HCT116 (cell line): ENCODE measurements around the gene EIF3L. TPM values are rescaled to one million over a fixed set of nuclear protein-coding genes. Genes with fewer than 3 reads are reported as not detected.

Source experiments
- ATAC-seq: fragments of 200-7000 bp; cut with Tn5 transposase; 2 replicates; pipeline ENCODE4 v1.9.1; 2020; ENCODE audit warnings: mild to moderate bottlenecking, moderate library complexity
- BruUV-seq: library from RNA; stranded (reverse); fragments of 400-500 nt; replicated peaks from 2 replicates; lab custom pipeline; 2021; lab: Mats Ljungman, UMichigan
- CTCF ChIA-PET: fragments of 300-600 bp; sonication (Branson Sonifier 250); formaldehyde crosslinking; loops from one replicate; lab custom pipeline; 2021; ENCODE audit warnings: antibody characterized with exemption; lab: Charles Lee
- POLR2A ChIA-PET: fragments of 300-600, 350-600 bp; sonication (Branson Sonifier 250); formaldehyde crosslinking; loops from one replicate; lab custom pipeline; 2021; ENCODE audit warnings: antibody characterized with exemption; lab: Charles Lee
- RAD21 ChIA-PET, 2 experiments: fragments of 300-600 bp; sonication (Branson Sonifier 250); formaldehyde crosslinking; loops; one replicate each; lab custom pipeline; 2023; ENCODE audit warnings: low total read pairs in 2 of 2; ENCODE audit not compliant: uncharacterized antibody in 2 of 2, unreplicated experiment in 2 of 2, low non-redundant PET in 1 of 2; lab: Charles Lee
- DNase-seq: peaks from one replicate; pipeline ENCODE4 v3.0.0-alpha.2; 2010; ENCODE audit warnings: low read depth, low spot score
- H2AFZ ChIP-seq: fragments of 200-600 bp; shearing (Covaris generic), sonication (generic); 2 replicates; pipeline ENCODE4 v1.6.1; 2017; ENCODE audit warnings: low read depth, mixed run types, mixed read lengths, antibody characterized with exemption, low read length; ENCODE audit not compliant: poor library complexity, severe bottlenecking
- H3K27ac ChIP-seq: 2 replicates; pipeline ENCODE4 v1.5.1; 2012; ENCODE audit warnings: low read depth, low read length
- H3K27me3 ChIP-seq: fragments of 200-600 bp; sonication (generic); 2 replicates; pipeline ENCODE4 v1.6.1; 2016; ENCODE audit warnings: mixed run types, low read length, mixed read lengths; ENCODE audit not compliant: insufficient read depth
- H3K36me3 ChIP-seq, 2 experiments: fragments of 200-500 bp in 1 of 2; fragments of 200-600 bp in 1 of 2; sonication (Bioruptor generic) in 1 of 2; sonication (generic) in 1 of 2; 2 replicates each; pipeline versions ENCODE4 v1.5.1 to v1.6.1; 2014 to 2016; ENCODE audit warnings: low read length in 2 of 2, inconsistent platforms in 1 of 2, mixed read lengths in 1 of 2, mixed run types in 1 of 2; ENCODE audit not compliant: insufficient read depth in 2 of 2, control insufficient read depth in 1 of 2
- H3K4me1 ChIP-seq, 2 experiments: fragments of 200-600 bp in 1 of 2; sonication (generic) in 1 of 2; 2 replicates each; pipeline versions ENCODE4 v1.5.1 to v1.6.1; 2012 to 2017; ENCODE audit warnings: low read length in 2 of 2, inconsistent platforms in 1 of 2, mild to moderate bottlenecking in 1 of 2, mixed read lengths in 1 of 2, mixed run types in 1 of 2, moderate library complexity in 1 of 2; ENCODE audit not compliant: insufficient read depth in 2 of 2, control insufficient read depth in 1 of 2
- H3K4me2 ChIP-seq: fragments of 200-600 bp; sonication (generic); 2 replicates; pipeline ENCODE4 v1.6.1; 2017; ENCODE audit warnings: mixed run types, low read length, mixed read lengths
- H3K4me3 ChIP-seq, 2 experiments: fragments of 200-600 bp in 1 of 2; sonication (generic) in 1 of 2; replicated peaks in 1 of 2; 2 replicates each; pipeline ENCODE4 v1.5.1; 2011 to 2016; ENCODE audit warnings: low read length in 2 of 2, control low read depth in 1 of 2, low read depth in 1 of 2, mild to moderate bottlenecking in 1 of 2, mixed read lengths in 1 of 2, mixed run types in 1 of 2
- H3K79me2 ChIP-seq: fragments of 200-600 bp; sonication (generic); 2 replicates; pipeline ENCODE4 v1.6.1; 2017; ENCODE audit warnings: mild to moderate bottlenecking, mixed run types, low read length, moderate library complexity, mixed read lengths; ENCODE audit not compliant: insufficient read depth
- H3K9ac ChIP-seq: fragments of 200-600 bp; sonication (generic); 2 replicates; pipeline ENCODE4 v1.6.1; 2016; ENCODE audit warnings: low read length, mixed read lengths
- H3K9me2 ChIP-seq: fragments of 200-600 bp; sonication (generic), shearing (Covaris generic); 2 replicates; pipeline ENCODE4 v1.6.1; 2017; ENCODE audit warnings: mixed run types, mild to moderate bottlenecking, moderate library complexity; ENCODE audit not compliant: insufficient read depth
- H3K9me3 ChIP-seq, 2 experiments: fragments of 200-500 bp in 1 of 2; fragments of 200-600 bp in 1 of 2; sonication (Bioruptor generic) in 1 of 2; sonication (generic) in 1 of 2; 2 replicates each; pipeline ENCODE4 v1.6.1; 2014 to 2017; ENCODE audit warnings: low read length in 2 of 2, mixed read lengths in 2 of 2, inconsistent platforms in 1 of 2, low read depth in 1 of 2, mild to moderate bottlenecking in 1 of 2, mixed run types in 1 of 2, moderate library complexity in 1 of 2; ENCODE audit not compliant: control insufficient read depth in 1 of 2, insufficient read depth in 1 of 2
- H4K20me1 ChIP-seq: fragments of 200-600 bp; sonication (generic), shearing (Covaris generic); 2 replicates; pipeline ENCODE4 v1.6.1; 2017; ENCODE audit warnings: mixed run types, mild to moderate bottlenecking, moderate library complexity; ENCODE audit not compliant: insufficient read depth
- ATF3 ChIP-seq: IDR thresholded peaks from 2 replicates; pipeline ENCODE4 v1.6.1; 2012
- CBX3 ChIP-seq: IDR thresholded peaks from 2 replicates; pipeline ENCODE4 v1.6.1; 2012; ENCODE audit warnings: low read depth
- CEBPB ChIP-seq: IDR thresholded peaks from 2 replicates; pipeline ENCODE4 v1.6.1; 2012; ENCODE audit warnings: low read depth
- CTCF ChIP-seq, 3 experiments: fragments of 200-600 bp in 1 of 3; sonication (generic) in 1 of 3; IDR thresholded peaks in 2 of 3; conservative IDR thresholded peaks in 1 of 3; 2 replicates each; pipeline ENCODE4 v1.5.1; 2012 to 2017; ENCODE audit warnings: low read depth in 2 of 3, low read length in 2 of 3, antibody characterized with exemption in 1 of 3, borderline replicate concordance in 1 of 3, control low read depth in 1 of 3, mild to moderate bottlenecking in 1 of 3, mixed read lengths in 1 of 3, mixed run types in 1 of 3, moderate library complexity in 1 of 3; ENCODE audit not compliant: insufficient read depth in 1 of 3
- EGR1 ChIP-seq: IDR thresholded peaks from 2 replicates; pipeline ENCODE4 v1.6.1; 2012; ENCODE audit warnings: low read depth
- ELF1 ChIP-seq: IDR thresholded peaks from 2 replicates; pipeline ENCODE4 v1.6.1; 2012; ENCODE audit warnings: low read depth, borderline replicate concordance
- EZH2phosphoT487 ChIP-seq: fragments of 200-600 bp; IDR thresholded peaks from 2 replicates; pipeline ENCODE4 v1.6.1; 2018; ENCODE audit warnings: antibody characterized with exemption, borderline replicate concordance
- FOSL1 ChIP-seq: IDR thresholded peaks from 2 replicates; pipeline ENCODE4 v1.6.1; 2012; ENCODE audit warnings: low read depth
- JUND ChIP-seq: IDR thresholded peaks from 2 replicates; pipeline ENCODE4 v1.6.1; 2012
- POLR2A ChIP-seq: IDR thresholded peaks from 2 replicates; pipeline ENCODE4 v1.7.0; 2011; ENCODE audit warnings: borderline replicate concordance; ENCODE audit not compliant: insufficient read depth, insufficient read length; ENCODE audit errors: extremely low read depth
- SIN3A ChIP-seq: IDR thresholded peaks from 2 replicates; pipeline ENCODE4 v1.6.1; 2012; ENCODE audit warnings: low read depth
- SRF ChIP-seq: IDR thresholded peaks from 2 replicates; pipeline ENCODE4 v1.6.1; 2012; ENCODE audit warnings: low read depth
- ZFX ChIP-seq: fragments of 450-650 bp; IDR thresholded peaks from 2 replicates; pipeline ENCODE4 v1.6.1; 2017
- intact Hi-C: fragments of 100-400 bp; cut with micrococcal nuclease; formaldehyde crosslinking; loops from 2 replicates; pipeline ENCODE4 v1.10.0; 2022
- total RNA-seq: library from RNA; stranded (reverse); gene quantifications from one replicate; pipeline ENCODE4 v1.2.1, GENCODE V29; 2021; ENCODE audit not compliant: unreplicated experiment

Gene EIF3L
- total RNA-seq, 1 experiment from 2014 or later, result 687 TPM

GRCh38 chr22:37870273-37870672 lies 21.1 kb downstream of the EIF3L start:
- DNase-seq (no peak), ATAC-seq (no peak)
- Histone ChIP-seq H3K4me1 (no peaks in the 10 kb centered on the region), H3K4me3 (no peak overlapping the region), H3K79me2 (peaks cover 84% of the 10 kb centered on the region), H3K9ac (no peak overlapping the region), H3K9me3 (no peaks in the 10 kb centered on the region), H2AFZ (no peak overlapping the region), H4K20me1 (peaks cover 10% of the 10 kb centered on the region), H3K9me2 (no peaks in the 10 kb centered on the region), H3K36me3 (peaks cover 71 to 73% of the 10 kb centered on the region in 2 experiments), H3K4me2 (no peak overlapping the region), H3K27me3 (no peaks in the 10 kb centered on the region), H3K27ac (no peak overlapping the region)
- BruUV-seq, result no TSS peak
- ChIA-PET POLR2A (no interaction called here), CTCF (interaction anchor here (0.6 kb wide), 1 partner anchor 9 kb away, joined by 3 read pairs; no protein-coding TSS in a partner anchor), RAD21 (no interaction called here)
- TF ChIP-seq EZH2phosphoT487 (no peak), POLR2A (no peak), CEBPB (no peak), CBX3 (no peak), SIN3A (no peak), SRF (no peak), ATF3 (no peak), ZFX (no peak), EGR1 (no peak), FOSL1 (no peak), ELF1 (no peak)
- intact Hi-C loops, result no loop called here

GRCh38 chr22:37880668-37881440 lies 31.6 kb downstream of the EIF3L start:
- POLR2A ChIA-PET, result no interaction called here
- Histone ChIP-seq H3K27me3 (no peaks in the 10 kb centered on the region), H3K9me2 (no peaks in the 10 kb centered on the region), H3K4me3 (no peak overlapping the region), H3K9me3 (no peaks in the 10 kb centered on the region), H3K27ac (no peak overlapping the region), H3K79me2 (peaks cover 97% of the 10 kb centered on the region), H3K4me2 (no peak overlapping the region), H3K36me3 (peaks cover 45 to 60% of the 10 kb centered on the region in 2 experiments), H3K4me1 (no peaks in the 10 kb centered on the region), H4K20me1 (0 out of 2 replicates have a peak, but pooled peaks cover 4% of the 10 kb centered on the region), H3K9ac (no peak overlapping the region), H2AFZ (no peak overlapping the region)
- CTCF ChIA-PET, result interaction anchor here (0.8 kb wide), 1 partner anchor 53 kb away, joined by 3 read pairs; no protein-coding TSS in a partner anchor
- intact Hi-C loops, result loop anchor here (10.0 kb wide), 1 partner anchor 54 kb away; no protein-coding TSS in a partner anchor
- no TSS peak for BruUV-seq
- TF ChIP-seq JUND (no peak), EZH2phosphoT487 (no peak), ELF1 (no peak), CTCF (IDR thresholded peaks at IDR 0.05 in 2 of 3, conservative IDR thresholded peaks at IDR 0.05 in 1 of 3; ENCODE audit: borderline replicate concordance in 1 of 3, insufficient read depth in 1 of 3, low read depth in 2 of 3, low read length in 2 of 3) (no peak)
- RAD21 ChIA-PET, result interaction anchor here in 1 of 2 experiments (0.6 kb wide), 1 partner anchor 24 kb away, joined by 4 read pairs; no protein-coding TSS in a partner anchor
- DNase-seq, result no peak
- ATAC-seq, result no peak
